HEK293 (cell line): ENCODE results near the gene NEK2.

Source experiments
- CTCF ChIA-PET: fragments of 350-600 bp; formaldehyde crosslinking; extraction: SDS; loops from one replicate; lab custom pipeline; 2021; ENCODE audit warnings: antibody characterized with exemption; lab: Yijun Ruan, JAX
- POLR2A ChIA-PET: fragments of 300-600 bp; formaldehyde crosslinking; extraction: SDS; loops from one replicate; lab custom pipeline; 2020; ENCODE audit warnings: antibody characterized with exemption, inconsistent platforms; lab: Yijun Ruan, JAX
- H3K27ac ChIP-seq: fragments of 200-500 bp; sonication (Bioruptor generic); 2 replicates; pipeline ENCODE4 v1.5.1; 2014; ENCODE audit warnings: low read depth, low read length, control low read depth, inconsistent platforms; ENCODE audit errors: extremely low read depth
- H3K36me3 ChIP-seq, 2 experiments: fragments of 200-500 bp in 1 of 2; sonication (Bioruptor generic) in 1 of 2; 1 replicate in 1 of 2; 2 replicates in 1 of 2; pipeline ENCODE4 v1.5.1; 2014 to 2017; ENCODE audit warnings: inconsistent platforms in 2 of 2, low read length in 2 of 2; ENCODE audit not compliant: control insufficient read depth in 2 of 2, insufficient read depth in 1 of 2
- H3K4me1 ChIP-seq: fragments of 200-500 bp; sonication (Bioruptor generic); 2 replicates; pipeline ENCODE4 v1.5.1; 2014; ENCODE audit warnings: mild to moderate bottlenecking, low read length, inconsistent platforms; ENCODE audit not compliant: control insufficient read depth, insufficient read depth
- H3K4me3 ChIP-seq: 2 replicates; pipeline ENCODE4 v1.5.1; 2011; ENCODE audit warnings: low read depth, mild to moderate bottlenecking, control low read depth, low read length, moderate library complexity
- H3K9me3 ChIP-seq: fragments of 200-500 bp; sonication (Bioruptor generic); 2 replicates; pipeline ENCODE4 v1.5.1; 2014; ENCODE audit warnings: low read depth, low read length, inconsistent platforms; ENCODE audit not compliant: control insufficient read depth, insufficient read depth
- GLI2 ChIP-seq: fragments of 450-650 bp; formaldehyde crosslinking; IDR thresholded peaks from 2 replicates; pipeline ENCODE4; 2017; ENCODE audit warnings: missing biosample characterization, missing genetic modification characterization, low read depth, borderline replicate concordance
- HOXA7 ChIP-seq: sonication (generic); formaldehyde crosslinking; IDR thresholded peaks from 2 replicates; pipeline ENCODE4 v1.8.1; 2022; ENCODE audit warnings: missing genetic modification reagents, borderline replicate concordance
- HOXC10 ChIP-seq: sonication (generic); formaldehyde crosslinking; IDR thresholded peaks from 2 replicates; pipeline ENCODE4 v1.8.1; 2023; ENCODE audit warnings: mild to moderate bottlenecking, missing genetic modification reagents
- KLF1 ChIP-seq: fragments of 450-650 bp; formaldehyde crosslinking; IDR thresholded peaks from 2 replicates; pipeline ENCODE4 v1.5.1; 2016; ENCODE audit warnings: missing biosample characterization, missing genetic modification characterization
- KLF10 ChIP-seq: fragments of 450-650 bp; IDR thresholded peaks from 2 replicates; pipeline ENCODE4 v1.5.1; 2018; ENCODE audit warnings: missing biosample characterization, mild to moderate bottlenecking, missing genetic modification characterization
- MYNN ChIP-seq: fragments of 450-650 bp; formaldehyde crosslinking; IDR thresholded peaks from 2 replicates; pipeline ENCODE4 v1.5.1; 2016; ENCODE audit warnings: missing biosample characterization, missing genetic modification characterization, borderline replicate concordance
- REPIN1 ChIP-seq: fragments of 450-650 bp; formaldehyde crosslinking; IDR thresholded peaks from 2 replicates; pipeline ENCODE4 v1.5.1; 2017; ENCODE audit warnings: missing biosample characterization, missing genetic modification characterization, low read depth
- ZNF132 ChIP-seq: fragments of 450-650 bp; formaldehyde crosslinking; IDR thresholded peaks from 2 replicates; pipeline ENCODE4 v1.5.1; 2017; ENCODE audit warnings: missing biosample characterization, missing genetic modification characterization, borderline replicate concordance
- ZNF292 ChIP-seq: fragments of 450-650 bp; formaldehyde crosslinking; IDR thresholded peaks from 2 replicates; pipeline ENCODE4 v1.5.1; 2016; ENCODE audit warnings: low read depth, missing biosample characterization, missing genetic modification characterization, borderline replicate concordance
- ZNF311 ChIP-seq: fragments of 450-650 bp; formaldehyde crosslinking; IDR thresholded peaks from 2 replicates; pipeline ENCODE4 v1.5.1; 2017; ENCODE audit warnings: missing biosample characterization, missing genetic modification characterization, borderline replicate concordance
- ZNF596 ChIP-seq: fragments of 450-650 bp; IDR thresholded peaks from 2 replicates; pipeline ENCODE4 v1.5.0; 2018; ENCODE audit warnings: missing biosample characterization, mild to moderate bottlenecking, missing genetic modification characterization, moderate library complexity
- ZNF654 ChIP-seq: fragments of 450-650 bp; formaldehyde crosslinking; IDR thresholded peaks from 2 replicates; pipeline ENCODE4 v1.5.1; 2016; ENCODE audit warnings: low read depth, missing biosample characterization, missing genetic modification characterization
- ZNF670 ChIP-seq: fragments of 450-650 bp; formaldehyde crosslinking; IDR thresholded peaks from 2 replicates; pipeline ENCODE4 v1.5.1; 2016; ENCODE audit warnings: missing biosample characterization, missing genetic modification characterization, low read depth
- ZNF677 ChIP-seq: fragments of 450-650 bp; IDR thresholded peaks from 2 replicates; pipeline ENCODE4 v1.5.0; 2018; ENCODE audit warnings: missing biosample characterization, mild to moderate bottlenecking, missing genetic modification characterization, moderate library complexity
- TF ChIP-seq, protein P1 (sequence below): fragments of 450-650 bp; formaldehyde crosslinking; IDR thresholded peaks from 2 replicates; pipeline ENCODE4 v1.5.1; 2016; ENCODE audit warnings: missing biosample characterization, missing genetic modification characterization
- TF ChIP-seq, protein P2 (sequence below): fragments of 450-650 bp; formaldehyde crosslinking; IDR thresholded peaks from 2 replicates; pipeline ENCODE4 v1.5.1; 2016; ENCODE audit warnings: missing biosample characterization, missing genetic modification characterization
- TF ChIP-seq, protein P3 (sequence below): fragments of 450-650 bp; formaldehyde crosslinking; IDR thresholded peaks from 2 replicates; pipeline ENCODE4 v1.5.1; 2017; ENCODE audit warnings: missing biosample characterization, missing genetic modification characterization
- TF ChIP-seq, protein P4 (sequence below): fragments of 450-650 bp; formaldehyde crosslinking; IDR thresholded peaks from 2 replicates; pipeline ENCODE4 v1.5.1; 2016; ENCODE audit warnings: missing biosample characterization, missing genetic modification characterization, low read depth
- TF ChIP-seq, protein P5 (sequence below): fragments of 450-650 bp; formaldehyde crosslinking; IDR thresholded peaks from 2 replicates; pipeline ENCODE4 v1.5.1; 2017; ENCODE audit warnings: missing biosample characterization, missing genetic modification characterization

NEK2 gene

DNA sequence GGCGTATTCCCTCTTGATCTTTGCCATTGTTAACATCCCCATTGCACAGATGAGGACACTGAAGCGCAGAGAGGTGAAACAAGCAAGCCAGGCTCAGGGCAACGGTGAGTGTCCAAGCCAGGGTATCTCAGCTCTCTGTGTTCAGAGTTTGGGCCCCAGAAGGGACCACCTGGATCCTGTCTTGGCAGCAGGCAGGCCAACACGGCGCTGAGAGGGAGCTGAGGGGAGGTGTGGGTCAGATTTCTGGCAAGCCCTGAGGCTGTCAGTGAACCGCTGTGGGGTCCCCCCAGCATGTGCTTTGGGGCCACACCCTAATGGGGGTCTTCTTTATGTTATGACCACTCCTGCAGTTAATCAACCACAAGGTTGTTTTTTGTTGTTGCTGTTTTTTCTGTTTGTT lies 23.1 kb downstream of the NEK2 start:
- TF ChIP-seq REPIN1 (tag by site-specific recombination) (no peak), HOXC10 (CRISPR knock-in tag) (no peak), ZNF670 (tag by site-specific recombination) (no peak), ZNF311 (tag by site-specific recombination) (no peak)
- TF ChIP-seq, protein P1, sequence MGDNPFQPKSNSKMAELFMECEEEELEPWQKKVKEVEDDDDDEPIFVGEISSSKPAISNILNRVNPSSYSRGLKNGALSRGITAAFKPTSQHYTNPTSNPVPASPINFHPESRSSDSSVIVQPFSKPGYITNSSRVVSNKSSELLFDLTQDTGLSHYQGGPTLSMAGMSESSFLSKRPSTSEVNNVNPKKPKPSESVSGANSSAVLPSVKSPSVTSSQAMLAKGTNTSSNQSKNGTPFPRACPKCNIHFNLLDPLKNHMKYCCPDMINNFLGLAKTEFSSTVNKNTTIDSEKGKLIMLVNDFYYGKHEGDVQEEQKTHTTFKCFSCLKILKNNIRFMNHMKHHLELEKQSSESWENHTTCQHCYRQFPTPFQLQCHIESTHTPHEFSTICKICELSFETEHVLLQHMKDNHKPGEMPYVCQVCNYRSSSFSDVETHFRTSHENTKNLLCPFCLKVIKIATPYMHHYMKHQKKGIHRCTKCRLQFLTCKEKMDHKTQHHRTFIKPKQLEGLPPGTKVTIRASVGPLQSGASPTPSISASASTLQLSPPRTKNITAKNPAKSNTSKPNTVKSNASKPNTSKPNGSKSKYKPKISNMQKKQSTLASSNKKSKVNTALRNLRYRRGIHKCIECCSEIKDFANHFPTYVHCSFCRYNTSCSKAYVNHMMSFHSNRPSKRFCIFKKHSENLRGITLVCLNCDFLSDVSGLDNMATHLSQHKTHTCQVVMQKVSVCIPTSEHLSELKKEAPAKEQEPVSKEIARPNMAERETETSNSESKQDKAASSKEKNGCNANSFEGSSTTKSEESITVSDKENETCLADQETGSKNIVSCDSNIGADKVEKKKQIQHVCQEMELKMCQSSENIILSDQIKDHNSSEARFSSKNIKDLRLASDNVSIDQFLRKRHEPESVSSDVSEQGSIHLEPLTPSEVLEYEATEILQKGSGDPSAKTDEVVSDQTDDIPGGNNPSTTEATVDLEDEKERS (tag by site-specific recombination), result no peak
- Histone ChIP-seq H3K36me3 (no peaks in the 10 kb centered on the region), H3K4me3 (no peak overlapping the region), H3K9me3 (no peaks in the 10 kb centered on the region), H3K27ac (no peak overlapping the region), H3K4me1 (0 out of 2 replicates have a peak, but pooled peaks cover 4% of the 10 kb centered on the region)
- ChIA-PET POLR2A (interaction anchor here (2.5 kb wide), 1 partner anchor 74 kb away, joined by 15 read pairs; the partner anchor contains the start of gene SLC30A1), CTCF (interaction anchor here (0.9 to 7.6 kb wide), 5 partner anchors 40 to 805 kb away, joined by 3 to 73 read pairs (median 4); no protein-coding TSS in a partner anchor)

DNA sequence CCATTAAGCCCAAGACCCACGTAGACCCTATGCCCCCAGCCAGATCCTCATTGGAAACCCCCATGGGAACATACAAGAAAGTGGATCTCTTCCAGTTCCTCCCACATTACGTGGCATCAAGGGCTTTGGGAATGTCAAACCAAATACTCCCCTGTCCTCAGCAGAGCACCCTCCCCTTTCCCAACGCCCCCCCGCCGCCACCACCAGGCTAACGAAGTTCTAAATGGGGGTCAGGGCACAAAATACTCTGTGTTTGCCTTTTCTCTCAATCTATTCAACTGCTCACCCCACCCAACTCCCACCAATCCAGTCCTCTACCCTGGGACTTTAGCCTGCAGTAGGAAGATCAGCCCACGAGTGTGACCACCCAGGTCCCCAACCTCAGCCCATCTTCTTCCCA lies 24.5 kb downstream of the NEK2 start:
- no peak for TF ChIP-seq HOXC10 (CRISPR knock-in tag)
- no peak for TF ChIP-seq HOXA7 (CRISPR knock-in tag)
- TF ChIP-seq ZNF677 (tag by site-specific recombination), result no peak
- TF ChIP-seq KLF10 (tag by site-specific recombination), result no peak
- no peak for TF ChIP-seq ZNF132 (tag by site-specific recombination)
- no peak for TF ChIP-seq ZNF292 (tag by site-specific recombination)
- no peak for TF ChIP-seq ZNF654
- TF ChIP-seq, protein P2, sequence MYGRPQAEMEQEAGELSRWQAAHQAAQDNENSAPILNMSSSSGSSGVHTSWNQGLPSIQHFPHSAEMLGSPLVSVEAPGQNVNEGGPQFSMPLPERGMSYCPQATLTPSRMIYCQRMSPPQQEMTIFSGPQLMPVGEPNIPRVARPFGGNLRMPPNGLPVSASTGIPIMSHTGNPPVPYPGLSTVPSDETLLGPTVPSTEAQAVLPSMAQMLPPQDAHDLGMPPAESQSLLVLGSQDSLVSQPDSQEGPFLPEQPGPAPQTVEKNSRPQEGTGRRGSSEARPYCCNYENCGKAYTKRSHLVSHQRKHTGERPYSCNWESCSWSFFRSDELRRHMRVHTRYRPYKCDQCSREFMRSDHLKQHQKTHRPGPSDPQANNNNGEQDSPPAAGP (tag by site-specific recombination), result no peak
- TF ChIP-seq KLF1 (tag by site-specific recombination), result no peak
- TF ChIP-seq, protein P3, sequence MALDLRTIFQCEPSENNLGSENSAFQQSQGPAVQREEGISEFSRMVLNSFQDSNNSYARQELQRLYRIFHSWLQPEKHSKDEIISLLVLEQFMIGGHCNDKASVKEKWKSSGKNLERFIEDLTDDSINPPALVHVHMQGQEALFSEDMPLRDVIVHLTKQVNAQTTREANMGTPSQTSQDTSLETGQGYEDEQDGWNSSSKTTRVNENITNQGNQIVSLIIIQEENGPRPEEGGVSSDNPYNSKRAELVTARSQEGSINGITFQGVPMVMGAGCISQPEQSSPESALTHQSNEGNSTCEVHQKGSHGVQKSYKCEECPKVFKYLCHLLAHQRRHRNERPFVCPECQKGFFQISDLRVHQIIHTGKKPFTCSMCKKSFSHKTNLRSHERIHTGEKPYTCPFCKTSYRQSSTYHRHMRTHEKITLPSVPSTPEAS (tag by site-specific recombination), result no peak
- TF ChIP-seq, protein P4, sequence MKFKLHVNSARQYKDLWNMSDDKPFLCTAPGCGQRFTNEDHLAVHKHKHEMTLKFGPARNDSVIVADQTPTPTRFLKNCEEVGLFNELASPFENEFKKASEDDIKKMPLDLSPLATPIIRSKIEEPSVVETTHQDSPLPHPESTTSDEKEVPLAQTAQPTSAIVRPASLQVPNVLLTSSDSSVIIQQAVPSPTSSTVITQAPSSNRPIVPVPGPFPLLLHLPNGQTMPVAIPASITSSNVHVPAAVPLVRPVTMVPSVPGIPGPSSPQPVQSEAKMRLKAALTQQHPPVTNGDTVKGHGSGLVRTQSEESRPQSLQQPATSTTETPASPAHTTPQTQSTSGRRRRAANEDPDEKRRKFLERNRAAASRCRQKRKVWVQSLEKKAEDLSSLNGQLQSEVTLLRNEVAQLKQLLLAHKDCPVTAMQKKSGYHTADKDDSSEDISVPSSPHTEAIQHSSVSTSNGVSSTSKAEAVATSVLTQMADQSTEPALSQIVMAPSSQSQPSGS (tag by site-specific recombination), result no peak
- no peak for TF ChIP-seq GLI2 (tag by site-specific recombination)
- TF ChIP-seq, protein P5, sequence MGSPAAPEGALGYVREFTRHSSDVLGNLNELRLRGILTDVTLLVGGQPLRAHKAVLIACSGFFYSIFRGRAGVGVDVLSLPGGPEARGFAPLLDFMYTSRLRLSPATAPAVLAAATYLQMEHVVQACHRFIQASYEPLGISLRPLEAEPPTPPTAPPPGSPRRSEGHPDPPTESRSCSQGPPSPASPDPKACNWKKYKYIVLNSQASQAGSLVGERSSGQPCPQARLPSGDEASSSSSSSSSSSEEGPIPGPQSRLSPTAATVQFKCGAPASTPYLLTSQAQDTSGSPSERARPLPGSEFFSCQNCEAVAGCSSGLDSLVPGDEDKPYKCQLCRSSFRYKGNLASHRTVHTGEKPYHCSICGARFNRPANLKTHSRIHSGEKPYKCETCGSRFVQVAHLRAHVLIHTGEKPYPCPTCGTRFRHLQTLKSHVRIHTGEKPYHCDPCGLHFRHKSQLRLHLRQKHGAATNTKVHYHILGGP, result no peak
- TF ChIP-seq ZNF596 (tag by site-specific recombination), result no peak
- no peak for TF ChIP-seq MYNN (tag by site-specific recombination)
- Histone ChIP-seq H3K27ac (no peak overlapping the region), H3K36me3 (no peaks in the 10 kb centered on the region), H3K9me3 (no peaks in the 10 kb centered on the region), H3K4me1 (0 out of 2 replicates have a peak, but pooled peaks cover 4% of the 10 kb centered on the region), H3K4me3 (no peak overlapping the region)
- CTCF ChIA-PET, result interaction anchor here (0.7 to 1.0 kb wide), 2 partner anchors 72 to 102 kb away, joined by 3 to 4 read pairs; partner anchors contain the start of gene SLC30A1
- POLR2A ChIA-PET, result interaction anchor here (0.6 kb wide), 1 partner anchor 116 kb away, joined by 3 read pairs; no protein-coding TSS in a partner anchor
